RWPE1 (cell line): ENCODE results near the gene CELF4.

Source experiments
- CTCF ChIA-PET: fragments of 350-600 bp; sonication (Branson Sonifier 250); formaldehyde crosslinking; extraction: SDS; loops from one replicate; lab custom pipeline; 2021; lab: Yijun Ruan, JAX
- POLR2A ChIA-PET: fragments of 400-600 bp; formaldehyde crosslinking; extraction: SDS; loops from one replicate; lab custom pipeline; 2020; ENCODE audit warnings: antibody characterized with exemption; ENCODE audit not compliant: low non-redundant PET; lab: Yijun Ruan, JAX
- DNase-seq: peaks from one replicate; pipeline ENCODE4 v3.0.0; 2012; ENCODE audit warnings: low spot score
- H3K27ac ChIP-seq: fragments of 450-650 bp; 2 replicates; pipeline ENCODE4 v1.5.1; 2017
- TF ChIP-seq, protein P1 (sequence below): fragments of 450-650 bp; conservative IDR thresholded peaks from 2 replicates; pipeline ENCODE4 v1.5.1; 2017; ENCODE audit warnings: low read depth, mild to moderate bottlenecking

CELF4 gene

DNA sequence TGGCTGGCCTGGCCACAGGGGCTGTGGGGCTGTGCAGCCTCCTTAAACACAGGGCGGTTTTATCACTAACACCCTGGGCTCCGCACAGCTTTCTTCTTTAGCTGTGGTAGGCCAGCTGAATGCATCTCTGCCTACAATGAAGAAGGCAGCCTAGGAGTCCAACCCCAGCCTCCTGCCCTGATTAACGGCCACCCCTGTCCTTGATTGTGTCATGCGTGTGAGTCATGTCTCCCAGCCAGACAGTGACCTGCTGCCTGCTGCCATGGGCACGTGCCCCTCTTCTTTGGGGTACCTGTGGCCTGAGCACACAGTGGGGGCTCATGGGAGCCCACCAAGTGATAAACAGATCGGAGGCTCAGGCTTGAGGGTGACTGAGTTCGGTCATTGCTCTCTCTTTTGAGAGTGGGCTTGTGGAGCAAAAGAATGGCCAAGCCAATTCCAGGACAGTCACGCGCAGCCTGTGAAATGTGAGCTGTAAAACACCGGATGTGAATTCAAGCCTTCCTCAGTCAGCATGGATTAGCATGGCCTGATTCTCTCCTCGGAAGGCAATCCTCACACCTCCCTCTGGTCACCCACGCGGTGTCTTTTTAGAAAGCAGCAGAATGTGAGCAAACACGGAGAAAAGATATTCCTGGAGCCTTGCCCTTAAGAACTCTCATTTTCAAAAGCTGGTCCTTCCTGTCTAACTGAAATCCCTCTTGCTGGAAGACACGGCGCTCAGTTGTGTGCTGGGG lies 144.1 kb downstream of the CELF4 start:
- POLR2A ChIA-PET: no interaction called here
- no peak for DNase-seq
- CTCF ChIA-PET: no interaction called here
- TF ChIP-seq, protein P1, sequence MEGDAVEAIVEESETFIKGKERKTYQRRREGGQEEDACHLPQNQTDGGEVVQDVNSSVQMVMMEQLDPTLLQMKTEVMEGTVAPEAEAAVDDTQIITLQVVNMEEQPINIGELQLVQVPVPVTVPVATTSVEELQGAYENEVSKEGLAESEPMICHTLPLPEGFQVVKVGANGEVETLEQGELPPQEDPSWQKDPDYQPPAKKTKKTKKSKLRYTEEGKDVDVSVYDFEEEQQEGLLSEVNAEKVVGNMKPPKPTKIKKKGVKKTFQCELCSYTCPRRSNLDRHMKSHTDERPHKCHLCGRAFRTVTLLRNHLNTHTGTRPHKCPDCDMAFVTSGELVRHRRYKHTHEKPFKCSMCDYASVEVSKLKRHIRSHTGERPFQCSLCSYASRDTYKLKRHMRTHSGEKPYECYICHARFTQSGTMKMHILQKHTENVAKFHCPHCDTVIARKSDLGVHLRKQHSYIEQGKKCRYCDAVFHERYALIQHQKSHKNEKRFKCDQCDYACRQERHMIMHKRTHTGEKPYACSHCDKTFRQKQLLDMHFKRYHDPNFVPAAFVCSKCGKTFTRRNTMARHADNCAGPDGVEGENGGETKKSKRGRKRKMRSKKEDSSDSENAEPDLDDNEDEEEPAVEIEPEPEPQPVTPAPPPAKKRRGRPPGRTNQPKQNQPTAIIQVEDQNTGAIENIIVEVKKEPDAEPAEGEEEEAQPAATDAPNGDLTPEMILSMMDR: no peak
- H3K27ac ChIP-seq: peak overlapping the region; percentile 54; the same call in 1 of the 2 replicates

DNA sequence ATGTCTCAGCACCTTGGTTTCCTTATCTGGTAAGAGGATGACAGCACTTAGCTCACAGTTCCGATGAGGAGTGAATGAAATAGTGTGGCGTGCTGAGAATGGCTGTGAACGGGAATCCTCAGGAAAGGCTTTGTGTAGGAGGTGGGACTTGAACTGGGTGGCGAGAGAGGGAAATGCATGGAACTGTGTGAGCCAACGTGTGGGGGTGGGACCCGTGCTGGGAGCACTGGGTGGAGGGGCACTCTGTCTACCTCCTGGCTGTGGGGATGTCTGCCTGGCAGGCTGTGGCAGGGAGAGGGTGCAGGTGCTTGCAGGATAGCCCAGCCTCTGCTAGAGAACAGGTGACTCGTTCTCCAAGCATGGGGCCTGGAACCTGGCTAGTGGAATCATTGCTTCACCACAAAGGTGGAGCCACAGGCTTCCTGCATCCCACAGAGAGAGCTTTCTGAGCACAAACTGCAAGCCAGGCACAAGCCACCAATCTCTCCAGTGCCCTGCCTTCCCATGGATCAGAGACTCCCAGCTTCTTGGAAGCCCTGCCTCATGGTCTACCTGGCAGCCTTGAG lies 145.2 kb downstream of the CELF4 start:
- DNase-seq: no peak
- TF ChIP-seq, protein P1: no peak
- POLR2A ChIA-PET: no interaction called here
- CTCF ChIA-PET: interaction anchor here (0.6 kb wide), 2 partner anchors 9 to 111 kb away, joined by 3 to 4 read pairs; no protein-coding TSS in a partner anchor
- peak overlapping the region; percentile 54 for H3K27ac ChIP-seq

DNA sequence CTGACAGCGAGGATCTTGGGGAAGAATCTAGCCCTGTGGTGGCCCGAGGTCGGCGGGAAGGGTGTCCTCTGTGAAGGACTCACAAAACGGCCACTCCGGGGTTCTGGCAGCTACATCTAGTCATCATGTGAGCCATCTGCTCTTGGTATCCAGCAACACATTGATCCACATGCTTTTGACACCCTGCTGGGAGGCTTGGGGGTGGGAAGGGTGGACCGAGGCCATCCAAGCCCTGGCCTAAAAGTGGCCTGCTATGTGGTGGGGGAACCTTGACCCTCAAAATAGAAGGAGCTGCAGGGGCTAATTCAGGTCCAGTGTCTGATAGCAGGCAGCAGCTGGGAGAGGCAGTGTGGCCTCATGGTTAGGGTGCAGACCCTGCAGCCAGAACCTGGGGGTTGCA lies 145.7 kb downstream of the CELF4 start:
- TF ChIP-seq, protein P1: no peak
- CTCF ChIA-PET: interaction anchor here (0.6 kb wide), 1 partner anchor 45 kb away, joined by 4 read pairs; no protein-coding TSS in a partner anchor
- no peak for DNase-seq
- H3K27ac ChIP-seq: peak overlapping the region; percentile 54
- POLR2A ChIA-PET: no interaction called here

DNA sequence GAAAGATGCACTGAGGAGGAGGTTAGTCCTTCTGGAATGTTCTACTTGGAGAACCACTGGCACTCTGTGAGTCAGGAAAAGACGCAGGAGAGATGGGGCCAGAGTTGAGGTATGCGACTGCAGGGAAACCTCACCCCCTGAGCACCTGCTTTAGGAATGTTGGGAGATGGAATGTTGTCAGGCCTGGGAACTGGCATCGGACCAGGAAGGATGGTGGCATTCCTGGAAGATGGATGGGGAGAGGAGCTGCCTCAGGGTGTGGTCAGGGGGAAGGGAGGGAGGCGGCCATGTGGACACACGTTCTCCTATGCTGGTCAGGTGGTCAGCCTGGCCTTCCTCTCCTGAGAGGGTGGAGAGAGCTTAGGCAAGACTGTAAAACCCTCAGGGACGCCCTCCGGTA lies 146.3 kb downstream of the CELF4 start:
- H3K27ac ChIP-seq: peak overlapping the region; percentile 54
- ChIA-PET POLR2A (no interaction called here), CTCF (interaction anchor here (0.6 kb wide), 1 partner anchor 46 kb away, joined by 4 read pairs; no protein-coding TSS in a partner anchor)
- TF ChIP-seq, protein P1: no peak
- peak; percentile 72 for DNase-seq

DNA sequence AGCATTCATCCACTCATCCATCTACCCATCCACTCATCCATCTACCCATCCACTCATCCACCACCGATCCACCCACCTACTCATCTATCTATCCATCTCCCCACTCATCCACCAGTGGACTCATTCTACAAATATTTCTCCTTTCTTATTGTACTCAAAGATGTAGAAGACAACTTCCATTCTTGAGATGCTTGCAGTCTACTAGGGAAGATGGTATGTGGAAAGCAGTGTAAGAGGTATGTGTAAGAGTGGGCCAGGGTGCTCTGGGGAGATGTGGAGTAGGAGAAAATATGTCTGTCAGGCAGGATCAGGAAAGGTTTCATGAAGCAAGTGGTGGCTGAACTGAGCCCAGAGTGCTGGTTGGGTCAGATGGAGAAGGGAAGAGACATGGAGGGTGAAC lies 150.8 kb downstream of the CELF4 start:
- ChIA-PET CTCF (no interaction called here), POLR2A (no interaction called here)
- TF ChIP-seq, protein P1: no peak
- no peak for DNase-seq
- no peak overlapping the region for H3K27ac ChIP-seq

DNA sequence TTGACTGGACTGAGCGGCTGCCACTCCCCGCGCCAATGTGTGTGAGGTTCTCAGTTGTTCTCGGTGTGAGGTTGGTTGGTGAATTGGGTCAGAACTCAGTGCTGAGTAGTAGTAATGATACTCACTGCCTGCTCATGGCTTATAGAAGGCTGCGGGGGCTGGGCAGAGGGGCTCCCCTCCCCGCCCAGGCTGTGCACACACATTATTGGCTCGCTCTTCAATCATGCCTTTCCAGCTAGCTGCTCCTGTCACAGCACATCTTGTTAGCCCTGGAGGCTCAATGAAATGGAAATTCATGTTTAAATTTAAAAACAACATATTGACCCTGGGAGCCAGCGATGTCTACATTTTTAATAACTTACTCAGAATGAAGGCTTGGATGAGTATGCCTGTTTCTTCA lies 152.8 kb downstream of the CELF4 start:
- DNase-seq: no peak
- ChIA-PET CTCF (no interaction called here), POLR2A (no interaction called here)
- H3K27ac ChIP-seq: no peak overlapping the region
- TF ChIP-seq, protein P1: no peak
